Measurements from ENCODE around the gene MPRIP. TPM values are rescaled to one million over a fixed set of nuclear protein-coding genes. Genes with fewer than 3 reads are reported as not detected.

Gene MPRIP
- total RNA-seq, 4 donors from 2014 or later, result 122 to 207 (median 145) TPM

DNA sequence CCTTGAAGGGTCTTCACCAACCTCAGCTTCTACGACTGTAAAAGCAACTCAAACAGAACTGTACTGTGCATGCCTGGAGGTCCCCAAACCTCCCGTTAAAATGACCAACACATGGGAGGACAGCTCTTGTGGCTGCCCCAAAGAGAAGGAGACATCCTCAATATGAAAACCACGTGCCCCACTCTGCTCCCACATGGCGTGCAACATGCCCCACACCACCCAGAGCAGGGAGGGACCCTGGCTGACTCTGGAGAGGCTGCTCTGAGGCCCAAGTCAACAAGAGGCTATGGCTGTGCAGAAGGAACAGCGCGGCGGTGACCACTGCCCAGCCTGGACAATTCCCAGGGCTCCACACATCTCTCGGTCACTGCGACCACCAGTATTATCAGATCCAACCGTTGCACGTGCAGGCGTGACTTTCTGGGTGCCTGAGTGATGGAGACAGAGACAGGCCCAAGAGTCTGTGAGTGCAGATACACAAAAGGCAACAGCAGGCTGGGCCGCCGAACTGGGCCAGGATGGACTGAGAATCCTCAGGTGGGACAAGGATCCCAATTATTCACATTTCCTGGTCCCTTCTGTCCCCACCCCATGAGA is 162.5 kb downstream of the MPRIP start:
- no peak overlapping the region for H3K27ac ChIP-seq

GRCh38 chr17:17205368-17206123 is 163.3 kb downstream of the MPRIP start:
- Histone ChIP-seq H3K9me3 (no peaks in the 10 kb centered on the region), H3K36me3 (peaks cover under 1% of the 10 kb centered on the region), H3K4me1 (peaks cover 43% of the 10 kb centered on the region), H3K27me3 (no peaks in the 10 kb centered on the region), H3K4me3 (peak overlapping the region; percentile 70), H3K27ac (peak overlapping the region; percentile 95)
- DNase-seq (ENCODE audit: low spot score in 2 of 2), result peak in 1 of 2 donors; percentile 81
- TF ChIP-seq EP300 (IDR thresholded peaks at IDR 0.05) (no peak), CTCF (IDR thresholded peaks at IDR 0.05) (no peak), POLR2A (IDR thresholded peaks at IDR 0.05) (no peak), POLR2AphosphoS5 (IDR thresholded peaks at IDR 0.05) (no peak)
- WGBS, result 13% methylated on average over 2 of the region's 70 CpGs

More for the DNA sequence above, 162.5 kb downstream of the MPRIP start:
- WGBS, result 47% methylated on average over 8 of the region's 14 CpGs
- peaks cover 48% of the 10 kb centered on the region for H3K4me1 ChIP-seq
- no peaks in the 10 kb centered on the region for H3K27me3 ChIP-seq
- H3K9me3 ChIP-seq, result no peaks in the 10 kb centered on the region
- peak overlapping the region; percentile 70 for H3K4me3 ChIP-seq
- TF ChIP-seq EP300 (IDR thresholded peaks at IDR 0.05), result no peak
- no peak for DNase-seq (ENCODE audit: low spot score in 2 of 2)
- no peaks in the 10 kb centered on the region for H3K36me3 ChIP-seq

DNA sequence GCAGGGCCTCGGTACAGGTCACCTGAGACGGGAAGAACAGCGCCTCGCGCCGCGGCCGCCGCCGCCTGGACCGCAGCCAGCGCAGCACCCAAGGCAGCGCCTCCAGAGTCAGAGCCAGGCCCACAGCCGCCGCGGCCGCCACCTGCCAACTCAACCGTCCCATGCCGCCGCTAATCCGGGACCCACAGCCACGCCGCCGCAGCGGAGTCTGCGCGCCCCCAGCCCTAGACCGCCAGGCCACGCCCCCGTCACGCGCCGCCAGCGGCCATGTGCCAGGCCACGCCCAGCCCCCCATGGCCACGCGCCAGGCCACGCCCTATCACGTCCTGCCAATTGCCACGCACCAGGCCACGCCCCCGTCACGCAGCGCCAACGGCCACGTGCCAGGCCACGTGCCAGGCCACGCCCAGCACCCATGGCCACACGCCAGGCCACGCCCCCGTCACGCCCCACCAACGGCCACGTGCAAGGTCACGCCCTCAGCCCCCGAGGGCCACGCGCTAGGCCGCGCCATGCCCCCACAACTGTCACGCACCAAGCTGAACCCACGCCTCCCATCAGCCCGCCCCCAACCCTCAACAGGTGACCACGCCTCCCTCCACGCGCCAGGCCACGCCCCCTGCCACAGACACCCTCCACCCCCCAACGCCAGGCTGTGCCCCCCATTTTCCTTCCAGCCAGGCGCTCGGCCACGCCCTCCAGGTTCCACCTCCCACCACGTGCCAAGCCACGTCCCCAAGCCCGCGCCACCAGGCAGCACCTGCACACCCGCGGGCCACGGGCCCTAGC is 164.1 kb downstream of the MPRIP start, which contains the start of gene PLD6:
Gene PLD6, minus strand, starts transcription at position 210 of the 789 bp plus-strand sequence. Its CDS starts 47 bp downstream, at position 163.
- peak; percentile 91 to 94 for DNase-seq (ENCODE audit: low spot score in 2 of 2)
- H3K27ac ChIP-seq, result peak within 1 kb of the TSS; percentile 95
- peaks cover 7% of the 10 kb centered on the region for H3K36me3 ChIP-seq
- H3K9me3 ChIP-seq, result no peaks in the 10 kb centered on the region
- WGBS, result 14% methylated on average over 20 of the region's 78 CpGs
- peaks cover 43% of the 10 kb centered on the region for H3K4me1 ChIP-seq
- peak within 1 kb of the TSS; percentile 70 for H3K4me3 ChIP-seq
- TF ChIP-seq CTCF (IDR thresholded peaks at IDR 0.05) (no peak), POLR2AphosphoS5 (IDR thresholded peaks at IDR 0.05) (peak; percentile 16 to 97 (median 60)), POLR2A (IDR thresholded peaks at IDR 0.05) (no peak), EP300 (IDR thresholded peaks at IDR 0.05) (peak; percentile 40)
- no peaks in the 10 kb centered on the region for H3K27me3 ChIP-seq

DNA sequence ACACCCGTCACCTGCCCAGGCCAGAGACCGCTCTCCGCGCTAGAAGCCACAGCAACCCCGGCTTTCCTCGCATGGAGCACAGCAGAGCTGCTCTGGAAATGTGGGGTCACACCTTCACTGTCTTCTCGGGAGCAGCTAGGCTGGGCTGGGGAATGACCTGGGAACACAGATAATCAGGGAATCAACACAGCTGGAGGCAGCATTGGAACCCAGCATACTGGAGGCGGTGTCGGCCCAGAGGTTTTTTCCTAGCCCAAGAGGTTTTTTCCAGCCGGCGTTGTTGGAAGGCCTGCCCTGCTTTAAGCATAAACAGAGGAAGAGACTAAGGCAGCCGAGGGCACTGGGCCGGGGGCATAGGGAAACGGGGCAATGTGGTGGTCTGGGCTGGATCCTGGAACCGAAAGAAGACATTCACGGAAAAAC is 164.7 kb downstream of the MPRIP start:
- no peak for DNase-seq (ENCODE audit: low spot score in 2 of 2)
- 19% methylated on average over 16 of the region's 16 CpGs for WGBS
- Histone ChIP-seq H3K36me3 (peaks cover 14% of the 10 kb centered on the region), H3K4me1 (peaks cover 43% of the 10 kb centered on the region), H3K27ac (peak overlapping the region; percentile 95), H3K27me3 (no peaks in the 10 kb centered on the region), H3K4me3 (peak overlapping the region; percentile 70), H3K9me3 (no peaks in the 10 kb centered on the region)
- TF ChIP-seq POLR2AphosphoS5 (IDR thresholded peaks at IDR 0.05) (no peak), EP300 (IDR thresholded peaks at IDR 0.05) (no peak), POLR2A (IDR thresholded peaks at IDR 0.05) (no peak), CTCF (IDR thresholded peaks at IDR 0.05) (no peak)

DNA sequence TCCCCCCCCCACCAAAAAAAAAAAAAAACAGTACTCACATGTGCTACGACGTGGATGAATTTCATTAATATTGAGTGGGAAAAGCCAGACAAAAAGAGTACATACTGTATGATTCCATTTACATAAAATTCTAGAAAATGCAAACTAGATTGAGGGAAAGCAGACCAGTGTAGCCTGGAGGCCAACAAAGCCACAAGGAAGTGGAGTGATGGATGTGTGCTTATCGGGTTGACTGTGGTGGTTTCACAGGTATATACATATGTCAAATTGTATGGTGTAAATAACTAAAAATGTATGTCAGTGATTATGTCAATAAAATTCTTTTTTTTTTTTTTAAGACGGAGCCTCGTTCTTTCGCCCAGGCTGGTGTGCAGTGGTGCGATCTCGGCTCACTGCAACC is 165.7 kb downstream of the MPRIP start:
- TF ChIP-seq POLR2AphosphoS5 (IDR thresholded peaks at IDR 0.05) (no peak), CTCF (IDR thresholded peaks at IDR 0.05) (no peak), POLR2A (IDR thresholded peaks at IDR 0.05) (no peak), EP300 (IDR thresholded peaks at IDR 0.05) (no peak)
- no peak for DNase-seq (ENCODE audit: low spot score in 2 of 2)
- Histone ChIP-seq H3K36me3 (peaks cover 22% of the 10 kb centered on the region), H3K27ac (peak overlapping the region; percentile 95), H3K27me3 (no peaks in the 10 kb centered on the region), H3K4me1 (peaks cover 43% of the 10 kb centered on the region), H3K4me3 (no peak overlapping the region), H3K9me3 (no peaks in the 10 kb centered on the region)
- WGBS, result 74% methylated on average over 8 of the region's 8 CpGs
